NCI-H345 (cell line): ENCODE data around the gene ETNK1.
"Not testable (repeated sequence)": the region's sequence is repeated elsewhere in the genome, so short reads cannot be mapped to it uniquely, and the experiment has no call there.

ENCODE experiments used
- DNase-seq: peaks from one replicate; lab custom pipeline; 2025; lab: John Stamatoyannopoulos, UW

Gene ETNK1

DNA sequence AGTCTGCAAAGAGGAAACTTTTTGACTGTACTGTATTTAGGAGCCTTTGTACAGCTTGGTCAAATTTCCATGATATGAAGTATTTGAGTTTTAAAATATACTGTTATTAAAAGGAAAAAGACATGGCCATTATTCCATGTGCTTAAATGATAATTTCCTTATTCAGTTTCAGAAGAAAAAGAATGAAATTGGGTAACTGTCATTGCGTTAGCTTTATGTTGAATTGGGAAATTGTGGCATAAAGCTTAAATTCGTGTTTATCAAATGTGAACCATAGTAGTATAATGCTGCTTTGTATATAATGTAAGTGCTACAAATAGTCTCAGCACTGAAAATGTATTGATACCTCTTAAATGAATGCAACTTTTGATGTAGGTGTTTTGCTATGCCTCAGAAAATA, 64.9 kb downstream of the ETNK1 start:
- DNase-seq, result no peak

DNA sequence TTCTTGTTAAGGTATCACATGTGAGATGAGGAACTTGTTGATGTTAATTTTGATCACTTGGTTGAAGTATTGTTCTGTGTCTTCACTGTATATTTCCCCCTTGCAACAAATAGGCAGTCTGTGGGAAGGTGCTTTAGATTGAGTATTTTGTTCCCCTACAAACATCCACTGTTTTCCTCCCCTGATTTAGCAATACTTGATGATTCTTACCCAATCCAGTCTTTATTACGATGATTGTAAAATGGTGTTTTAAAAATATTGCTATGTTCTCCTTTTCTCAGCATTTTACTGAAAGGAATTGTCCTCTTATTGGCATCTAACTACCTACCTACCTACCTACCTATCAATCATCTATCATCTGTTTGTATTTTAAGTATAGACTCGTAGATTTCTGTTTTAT, 66.3 kb downstream of the ETNK1 start:
- DNase-seq, result no peak

DNA sequence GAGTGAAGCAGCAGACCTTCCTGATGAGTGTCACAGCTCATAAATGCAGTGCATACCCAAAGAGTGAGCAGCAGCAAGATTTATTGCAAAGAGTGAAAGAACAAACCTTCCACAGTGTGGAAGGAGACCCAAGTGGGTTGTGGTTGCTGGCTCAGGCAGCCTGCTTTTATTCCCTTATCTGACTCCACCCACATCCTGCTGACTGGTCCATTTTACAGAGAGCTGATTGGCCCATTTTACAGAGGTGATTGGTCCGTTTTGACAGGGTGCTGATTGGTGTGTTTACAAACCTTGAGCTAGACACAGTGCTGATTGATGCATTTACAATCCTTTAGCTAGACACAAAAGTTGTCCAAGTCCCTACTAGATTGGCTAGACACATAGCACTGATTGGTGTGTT, 67.5 kb downstream of the ETNK1 start:
- DNase-seq, result not testable (repeated sequence)

DNA sequence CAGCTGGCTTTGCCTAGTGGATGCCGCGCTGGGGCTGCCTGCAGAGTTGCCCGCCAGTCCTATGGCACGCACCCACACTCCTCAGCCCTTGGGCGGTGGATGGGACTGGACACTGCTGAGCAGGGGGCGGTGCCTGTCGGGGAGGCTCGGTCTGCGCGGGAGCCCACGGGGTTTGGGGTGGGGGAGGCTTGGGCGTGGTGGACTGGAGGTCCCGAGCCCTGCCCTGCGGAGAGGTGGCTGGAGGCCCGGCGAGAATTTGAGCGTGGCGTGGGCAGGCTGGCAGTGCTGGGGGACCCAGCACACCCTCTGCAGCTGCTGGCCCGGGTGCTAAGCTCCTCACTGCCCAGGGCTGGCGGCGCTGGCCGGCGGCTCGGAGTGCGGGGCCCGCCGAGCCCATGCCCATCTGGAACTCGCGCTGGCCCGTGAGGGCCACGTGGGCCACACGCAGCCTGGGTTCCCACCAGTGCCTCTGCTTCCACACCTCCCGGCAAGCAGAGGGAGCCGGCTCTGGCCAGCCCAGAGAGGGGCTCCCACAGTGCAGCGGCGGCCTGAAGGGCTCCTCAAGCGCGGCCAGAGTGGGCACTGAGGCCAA, 68.1 kb downstream of the ETNK1 start:
- no peak for DNase-seq

DNA sequence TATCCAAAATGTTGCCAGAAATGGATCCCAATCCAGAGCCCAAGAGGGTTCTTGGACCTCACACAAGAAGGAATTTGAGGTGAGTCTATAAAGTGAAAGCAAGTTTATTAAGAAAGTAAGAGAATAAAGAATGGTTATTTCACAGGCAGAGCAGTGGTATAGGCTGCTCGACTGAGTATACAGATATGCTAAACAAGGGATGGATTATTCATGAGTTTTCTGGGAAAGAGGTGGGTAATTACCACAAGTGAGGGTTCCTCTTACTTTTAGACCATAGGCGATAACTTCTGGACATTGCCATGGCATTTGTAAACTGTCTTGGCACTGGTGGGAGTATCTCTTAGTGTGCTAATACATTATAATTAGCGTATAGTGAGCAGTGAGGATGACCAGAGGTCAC, 73.6 kb downstream of the ETNK1 start:
- DNase-seq, result no peak

DNA sequence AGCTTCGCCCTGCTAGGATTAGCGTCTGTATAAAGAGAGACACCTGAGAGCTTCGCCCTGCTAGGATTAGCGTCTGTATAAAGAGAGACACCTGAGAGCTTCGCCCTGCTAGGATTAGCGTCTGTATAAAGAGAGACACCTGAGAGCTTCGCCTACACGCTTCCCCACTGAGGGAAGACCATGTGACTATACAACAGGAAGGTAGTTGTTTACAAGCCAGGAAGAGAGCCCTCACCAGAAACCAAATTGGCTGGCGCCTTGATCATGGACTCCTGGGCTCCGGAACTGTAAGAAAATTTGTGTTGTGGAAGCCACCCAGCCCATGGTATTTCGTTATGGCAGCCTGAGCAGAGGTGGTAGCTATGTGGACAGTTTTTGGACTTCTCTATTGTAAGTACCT, 74.7 kb downstream of the ETNK1 start:
- peak; percentile 24 for DNase-seq

DNA sequence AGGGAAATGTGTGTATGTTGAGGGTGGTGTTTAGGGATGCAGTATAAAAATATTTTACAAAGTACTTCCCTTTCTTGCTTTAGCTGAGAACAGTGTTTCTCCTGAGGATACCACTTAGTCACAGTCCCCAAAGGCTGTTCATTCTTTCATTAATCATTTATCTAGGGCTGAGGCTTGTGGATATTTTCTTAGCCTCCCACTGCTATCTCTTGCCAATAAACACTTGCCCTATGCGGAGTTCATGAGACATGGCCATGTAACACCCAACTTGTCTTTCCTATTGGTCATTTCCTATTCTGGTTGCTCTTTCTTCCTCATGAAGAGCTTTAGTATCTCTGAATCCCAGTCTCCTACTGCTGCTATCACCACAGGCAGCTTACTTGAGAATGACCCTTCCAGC, 75.1 kb downstream of the ETNK1 start:
- no peak for DNase-seq

DNA sequence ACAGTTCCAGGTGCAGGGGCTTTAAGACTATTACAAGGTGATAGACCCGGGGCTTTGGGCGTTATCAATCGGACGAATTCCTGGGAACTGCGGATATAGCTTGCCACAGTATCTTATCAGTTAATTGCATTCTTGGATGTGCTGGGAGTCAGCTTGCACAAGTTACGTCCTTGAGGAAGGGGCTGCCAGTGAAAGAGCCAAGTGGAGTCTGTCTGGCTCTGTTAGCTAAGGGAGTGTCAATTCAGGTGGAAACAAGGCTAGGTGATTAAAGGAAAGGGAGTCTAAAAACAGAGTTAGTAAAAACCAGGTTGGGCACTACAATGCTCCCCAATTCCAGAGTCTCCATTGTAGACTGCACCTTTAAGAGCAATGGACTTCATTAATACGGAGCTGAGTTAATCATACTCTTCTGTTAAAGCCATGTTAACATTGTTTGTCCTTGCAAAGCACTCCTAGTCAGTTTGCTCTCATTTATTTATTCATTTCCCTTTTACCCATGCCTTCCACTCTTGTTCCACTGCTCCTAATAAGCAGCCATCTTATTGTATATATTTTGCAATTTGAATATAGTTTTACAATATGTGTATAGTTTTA, 76.3 kb downstream of the ETNK1 start:
- not testable (repeated sequence) for DNase-seq

DNA sequence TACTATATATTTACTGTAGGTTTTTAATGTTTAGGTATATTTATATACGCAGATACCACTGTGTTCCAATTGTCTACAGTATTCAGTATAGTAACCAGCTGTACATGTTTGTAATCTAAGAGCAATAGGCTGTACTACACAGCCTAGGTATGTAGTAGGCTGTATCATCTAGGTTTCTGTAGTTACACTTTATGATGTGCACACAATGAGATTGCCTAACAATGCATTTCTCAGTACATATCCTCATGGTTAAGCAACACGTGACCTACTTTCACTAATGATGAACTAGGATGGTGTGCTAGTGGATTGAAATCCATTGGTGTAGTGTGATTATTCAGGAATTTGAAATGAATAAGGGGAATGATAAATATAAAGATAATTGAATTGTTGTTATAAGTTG, 77.7 kb downstream of the ETNK1 start:
- no peak for DNase-seq

DNA sequence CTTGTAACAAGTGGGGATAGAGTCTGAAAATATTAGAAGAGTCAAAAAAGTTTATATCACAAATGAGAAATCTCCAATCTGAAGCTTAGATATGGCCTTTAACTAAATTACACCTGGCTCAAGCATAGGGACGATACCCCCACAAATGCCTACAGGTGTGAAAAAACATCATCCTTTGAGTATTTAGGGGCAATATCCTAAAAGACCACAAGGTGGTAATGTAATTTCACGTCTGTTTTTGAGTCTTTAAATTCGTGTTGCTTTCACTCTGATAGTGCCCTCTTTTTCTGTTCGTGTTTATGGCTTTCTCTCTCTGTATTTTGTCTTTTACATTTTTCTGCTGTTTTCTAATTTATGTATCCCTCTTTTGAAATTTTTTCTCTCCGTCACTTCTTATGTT, 84.3 kb downstream of the ETNK1 start:
- peak; percentile 12 for DNase-seq

DNA sequence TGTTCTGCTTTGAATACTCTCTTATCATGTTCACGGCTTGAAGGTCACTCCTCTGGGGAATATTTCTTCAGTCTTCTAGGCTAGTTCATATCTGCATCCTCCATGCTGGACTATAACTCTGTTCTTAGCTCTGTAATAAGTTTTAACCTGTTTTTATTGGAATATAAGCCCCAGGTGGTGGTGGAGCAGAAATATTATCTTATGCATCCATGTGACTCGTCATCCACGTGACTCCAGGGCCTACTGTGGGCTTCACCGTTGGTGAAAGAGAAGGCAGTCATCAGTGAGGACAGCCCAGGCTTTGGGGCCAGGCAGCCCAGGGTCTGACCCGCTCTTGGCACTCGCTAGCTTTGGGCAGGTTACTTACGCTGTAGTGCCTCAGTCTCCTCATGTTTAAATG, 87.1 kb downstream of the ETNK1 start:
- DNase-seq, result no peak

DNA sequence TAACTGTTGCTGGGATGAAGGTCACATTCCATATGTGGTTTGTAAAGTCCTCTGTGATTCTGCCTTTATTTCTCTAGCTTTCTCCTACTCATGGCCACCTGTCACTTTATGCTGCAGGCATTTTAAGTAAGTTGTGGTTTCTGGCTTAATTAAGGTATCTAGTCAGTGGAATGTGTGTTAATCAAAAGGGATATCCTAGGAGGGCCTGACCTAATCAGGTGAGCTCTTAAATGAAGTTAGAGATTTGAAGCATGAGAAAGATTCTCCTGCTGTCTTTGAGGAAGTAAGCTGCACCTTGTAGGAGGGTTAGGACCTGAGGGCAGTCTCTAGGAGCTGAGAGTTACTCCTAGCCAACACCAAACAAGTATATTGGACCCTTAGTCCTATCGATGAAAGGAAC, 90.3 kb downstream of the ETNK1 start:
- DNase-seq, result no peak

DNA sequence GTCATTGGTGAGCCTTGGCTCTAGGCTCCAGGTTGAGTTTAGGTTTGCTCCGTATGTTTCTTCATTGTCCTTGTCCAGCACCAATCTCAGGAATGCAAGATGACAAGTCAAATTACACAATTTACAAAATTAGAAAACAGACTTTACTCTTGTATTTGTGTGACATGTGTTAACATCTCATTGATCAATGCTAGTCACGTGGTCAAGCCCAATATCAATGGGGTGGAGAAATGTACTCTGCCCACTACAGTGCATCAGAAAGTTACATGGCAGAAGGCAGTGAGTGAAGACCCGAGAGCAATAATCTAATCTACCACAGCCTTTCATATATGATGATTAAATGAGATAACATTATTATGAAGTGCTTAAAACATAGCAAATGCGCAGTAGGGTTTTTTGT, 94.8 kb downstream of the ETNK1 start:
- no peak for DNase-seq

DNA sequence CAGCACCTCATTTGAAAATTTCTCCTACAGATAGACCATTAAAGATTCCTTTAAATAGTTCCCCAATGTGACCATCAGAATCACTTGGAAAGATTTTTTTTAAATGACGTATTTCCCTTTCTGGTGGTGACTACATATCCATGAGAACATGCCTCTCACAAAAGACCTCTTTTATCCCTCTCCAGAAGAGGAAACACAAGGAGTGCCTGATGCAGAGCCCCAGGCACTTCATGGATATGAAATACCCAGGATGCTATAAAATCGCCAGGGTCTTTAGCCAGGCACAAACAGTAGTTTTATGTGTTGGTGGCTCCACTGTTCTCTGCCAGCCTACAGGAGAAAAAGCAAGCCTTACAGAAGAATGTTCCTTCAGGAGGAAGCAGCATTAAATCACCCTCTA, 97.1 kb downstream of the ETNK1 start:
- no peak for DNase-seq

DNA sequence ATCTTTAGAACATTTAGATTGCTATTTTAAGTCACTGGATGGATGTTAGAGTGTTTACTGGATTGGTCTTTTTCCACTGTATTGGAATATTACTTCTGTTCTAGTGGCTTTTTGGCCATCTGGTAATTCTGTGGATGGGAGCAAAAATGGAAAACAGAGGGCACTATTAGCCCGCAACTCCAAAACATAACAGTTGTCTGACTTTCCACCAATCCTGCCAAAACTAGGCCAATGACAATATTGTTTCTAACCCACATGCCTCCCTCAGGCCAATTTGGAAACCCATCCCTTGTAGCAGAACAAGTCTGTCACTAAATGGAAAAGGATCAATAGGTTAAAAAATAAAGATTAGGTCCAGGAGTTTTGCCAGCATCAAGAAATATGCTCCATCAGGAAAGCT, 97.8 kb downstream of the ETNK1 start:
- DNase-seq, result no peak

DNA sequence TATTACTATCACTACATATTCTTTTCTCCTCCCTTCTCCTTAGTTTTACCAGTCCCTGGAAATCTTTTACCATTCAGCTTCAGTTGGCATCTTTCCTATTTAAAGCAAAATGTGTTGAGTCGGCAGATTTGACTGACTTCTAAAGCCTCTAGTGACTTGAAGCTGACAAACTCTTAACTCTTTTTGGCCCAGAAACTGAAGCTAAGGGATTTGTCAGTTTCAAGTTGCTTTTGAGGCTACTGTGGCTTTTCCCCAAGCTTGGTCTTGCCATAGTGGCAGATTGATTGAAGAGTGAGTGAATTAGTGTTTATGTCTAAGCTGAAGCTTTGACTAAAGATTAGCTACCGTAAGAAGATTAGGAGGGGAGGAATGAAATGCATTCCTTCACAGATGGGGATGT, 104.0 kb downstream of the ETNK1 start:
- DNase-seq, result no peak

DNA sequence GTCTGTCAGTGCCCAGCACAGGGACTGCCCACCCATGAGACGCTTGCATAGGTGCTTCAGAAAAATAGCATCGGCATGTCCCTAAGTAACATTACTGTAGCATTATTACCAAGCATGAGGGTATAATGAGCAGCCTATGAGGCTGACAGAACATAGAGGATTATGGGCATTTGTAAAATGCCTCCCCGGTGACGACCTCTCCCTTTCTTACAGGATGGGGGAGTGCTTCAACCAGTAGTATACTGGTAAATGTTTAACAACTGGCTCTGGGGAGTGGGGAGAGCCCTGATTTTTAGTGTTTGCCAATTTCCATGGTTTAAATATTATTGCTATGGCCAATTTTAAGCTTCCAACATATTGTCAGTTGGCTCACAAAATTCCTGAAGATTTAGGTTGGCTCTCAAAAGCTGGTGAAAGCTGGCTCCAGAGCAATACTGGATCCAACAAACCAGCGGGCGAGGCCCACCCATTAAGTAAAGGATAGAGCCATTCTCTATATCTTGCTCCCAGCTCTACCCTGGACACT, 104.5 kb downstream of the ETNK1 start:
- DNase-seq, result no peak

DNA sequence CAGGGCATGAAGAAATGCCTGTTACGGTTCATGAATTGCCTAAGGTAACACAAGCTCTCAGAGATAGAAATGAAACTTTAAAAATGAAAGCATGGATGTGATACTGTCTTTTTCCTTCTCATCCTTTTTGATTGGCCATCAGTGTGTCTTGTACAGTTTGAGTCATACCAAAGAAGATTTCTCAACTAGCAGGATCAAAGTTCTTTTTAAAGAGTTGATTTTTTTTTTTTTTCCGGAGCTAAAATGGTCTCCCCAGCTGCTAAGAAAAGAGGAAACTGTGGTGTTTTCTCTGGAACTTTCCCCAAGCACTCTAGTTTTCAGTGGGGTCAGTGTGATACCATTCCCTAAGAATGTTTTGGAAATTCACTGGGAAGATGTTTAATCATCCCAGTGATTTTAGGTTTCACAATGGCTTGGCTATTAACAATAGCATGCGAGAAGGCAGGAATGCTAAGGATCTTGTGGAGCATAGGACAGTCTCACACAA, 105.0 kb downstream of the ETNK1 start:
- DNase-seq, result no peak

DNA sequence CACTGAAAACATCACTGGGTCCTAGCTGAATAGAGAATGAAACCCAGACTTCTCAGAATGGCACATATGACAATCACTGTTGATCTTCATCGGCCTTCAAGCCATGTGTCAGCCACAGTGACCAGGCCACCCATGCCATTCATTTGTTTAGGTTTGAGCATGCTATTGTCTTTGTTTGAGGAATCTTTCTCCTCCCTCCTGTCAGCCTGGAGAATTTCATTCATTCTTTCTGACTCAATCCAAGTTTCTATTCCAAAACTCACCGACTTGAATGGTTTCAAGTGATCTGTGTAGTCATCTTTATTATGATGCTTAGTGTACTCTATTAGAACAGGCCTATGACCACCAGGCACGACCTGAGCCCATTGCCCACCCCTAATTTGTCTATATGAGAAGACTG, 106.3 kb downstream of the ETNK1 start:
- DNase-seq, result no peak

DNA sequence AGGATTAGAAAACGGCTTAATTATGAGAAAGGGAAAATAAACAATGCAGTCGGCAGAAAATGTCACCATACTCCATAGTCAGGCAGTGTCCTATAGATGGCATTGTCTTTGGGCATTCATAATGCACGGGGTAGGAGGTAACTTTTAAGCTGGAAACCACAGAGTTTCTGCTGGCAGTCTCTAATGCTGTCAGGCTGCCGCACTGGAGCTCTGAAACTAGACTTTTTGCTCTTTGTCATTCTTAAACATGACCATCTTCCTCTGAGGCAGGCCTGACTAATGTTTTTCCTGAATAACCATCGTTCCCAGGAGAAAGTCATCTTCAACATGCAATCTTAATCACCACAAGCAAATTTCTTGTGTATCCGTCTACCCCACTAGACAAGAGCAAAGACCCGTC, 108.8 kb downstream of the ETNK1 start:
- no peak for DNase-seq

DNA sequence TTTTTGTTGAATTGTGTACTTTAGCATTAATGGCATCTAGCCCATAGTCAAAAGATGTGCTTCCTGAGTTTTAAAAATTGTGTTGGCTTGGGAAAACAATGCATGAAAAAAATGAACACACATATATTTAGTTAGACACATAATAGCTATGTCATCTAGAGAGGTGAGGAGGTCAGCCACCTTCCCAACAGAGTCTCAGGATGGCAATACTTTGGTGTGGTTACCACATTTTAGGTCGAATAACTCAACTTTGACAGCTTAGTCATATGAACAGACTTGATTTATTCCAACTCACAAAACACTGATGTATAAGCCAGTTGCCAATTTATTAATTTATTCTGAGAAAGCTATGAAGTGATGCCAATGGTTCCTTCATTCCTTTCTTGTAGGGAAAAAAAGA, 114.0 kb downstream of the ETNK1 start:
- DNase-seq, result no peak
